Cerebellar cortex (tissue), 1 donor: ENCODE data around the gene DHX35.
A peak's percentile ranks its signal among the peaks of the same experiment; 100 is the strongest.

Experiments used
- DNase-seq: peaks from one replicate; pipeline ENCODE4 v3.0.0-alpha.2; 2015; ENCODE audit warnings: low spot score

The DHX35 gene

GRCh38 chr20:39066471-39067242, 104.5 kb downstream of the DHX35 start:
- no peak for DNase-seq

- no peak for DNase-seq
Observed at GRCh38 chr20:39067526-39068216, 105.5 kb downstream of the DHX35 start.

GRCh38 chr20:39069976-39070375, 107.8 kb downstream of the DHX35 start:
- no peak for DNase-seq

- no peak for DNase-seq
Observed at GRCh38 chr20:39070484-39071231, 108.5 kb downstream of the DHX35 start.

- DNase-seq = no peak
Observed at GRCh38 chr20:39072132-39072531, 110.0 kb downstream of the DHX35 start.

GRCh38 chr20:39072653-39073052, 110.5 kb downstream of the DHX35 start:
- DNase-seq = no peak

- no peak for DNase-seq
Observed at GRCh38 chr20:39075731-39076130, 113.6 kb downstream of the DHX35 start.

- no peak for DNase-seq
Observed at GRCh38 chr20:39076958-39077357, 114.8 kb downstream of the DHX35 start.

- no peak for DNase-seq
Observed at GRCh38 chr20:39080326-39080725, 118.2 kb downstream of the DHX35 start.

GRCh38 chr20:39081255-39081654, 119.1 kb downstream of the DHX35 start:
- peak; percentile 77 for DNase-seq

- no peak for DNase-seq
Observed at GRCh38 chr20:39082622-39083398, 120.7 kb downstream of the DHX35 start.

GRCh38 chr20:39083761-39084160, 121.6 kb downstream of the DHX35 start:
- no peak for DNase-seq

GRCh38 chr20:39089029-39089428, 126.9 kb downstream of the DHX35 start:
- DNase-seq = no peak
